ENCODE measurements around the gene CUL1. TPM values are rescaled to one million over a fixed set of nuclear protein-coding genes. Genes with fewer than 3 reads are reported as not detected.
"Not testable (repeated sequence)": the region's sequence is repeated elsewhere in the genome, so short reads cannot be mapped to it uniquely, and the experiment has no call there.

The CUL1 gene
- total RNA-seq, 2 experiments from 2014 or later = 46.9 to 48.7 TPM

DNA sequence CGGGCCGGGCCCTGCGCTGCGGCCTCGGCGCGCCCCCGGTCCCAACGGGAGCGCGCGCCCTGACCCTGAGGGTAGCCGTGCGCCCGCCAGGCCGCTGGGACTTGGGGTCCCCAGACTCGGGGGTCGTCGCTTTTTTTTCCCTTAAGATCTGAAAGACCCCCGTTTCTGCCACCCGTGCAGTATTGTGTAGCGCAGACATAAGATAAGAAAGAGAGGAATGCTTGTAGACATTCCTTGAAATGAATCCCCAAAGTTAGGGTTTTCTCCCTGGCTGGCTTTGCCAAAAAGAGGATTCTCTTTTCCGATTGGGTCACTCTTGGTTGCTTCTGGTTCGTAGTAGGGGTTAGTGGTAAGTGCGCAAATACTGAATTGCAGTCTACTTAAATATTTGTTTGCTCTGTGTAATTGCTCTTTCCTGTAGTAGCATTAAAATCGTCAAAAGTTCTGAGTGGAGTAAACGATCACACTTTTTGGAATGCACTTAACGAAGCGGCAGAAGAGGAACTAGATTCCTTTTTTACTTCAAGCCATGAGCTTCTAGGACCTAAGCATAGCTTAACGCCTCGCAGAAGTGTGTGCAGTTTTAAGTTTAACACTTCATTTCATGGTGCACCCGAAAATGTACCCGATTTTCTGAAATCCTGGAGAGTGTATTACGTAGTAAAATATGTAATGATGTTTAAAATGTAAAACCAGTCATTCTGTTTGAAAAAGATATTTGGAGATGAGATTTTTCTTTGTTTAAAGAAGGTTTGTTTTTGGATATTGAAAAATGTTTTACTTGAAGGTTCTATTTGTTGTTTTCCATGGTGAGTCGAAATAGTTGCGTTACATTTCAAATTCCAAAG lies 1.3 kb downstream of the CUL1 start:
- DNase-seq = no peak
- Mint-ChIP-seq H3K4me1 (peaks cover 56% of the 10 kb centered on the region), H3K27ac (peak overlapping the region; percentile 70), H3K4me3 (peak overlapping the region; percentile 87), H3K9me3 (no peaks in the 10 kb centered on the region), H3K36me3 (ENCODE audit: low read depth) (peaks cover 7% of the 10 kb centered on the region), H3K27me3 (peaks cover 2% of the 10 kb centered on the region)
- CTCF ChIA-PET = interaction anchor here (0.9 to 1.3 kb wide), 2 partner anchors 124 to 172 kb away, joined by 3 read pairs; no protein-coding TSS in a partner anchor
- POLR2A ChIA-PET = interaction anchor here (0.6 to 3.8 kb wide), 13 partner anchors 10 to 263 kb away, joined by 3 to 46 read pairs (median 7); partner anchors contain the start of gene EZH2

DNA sequence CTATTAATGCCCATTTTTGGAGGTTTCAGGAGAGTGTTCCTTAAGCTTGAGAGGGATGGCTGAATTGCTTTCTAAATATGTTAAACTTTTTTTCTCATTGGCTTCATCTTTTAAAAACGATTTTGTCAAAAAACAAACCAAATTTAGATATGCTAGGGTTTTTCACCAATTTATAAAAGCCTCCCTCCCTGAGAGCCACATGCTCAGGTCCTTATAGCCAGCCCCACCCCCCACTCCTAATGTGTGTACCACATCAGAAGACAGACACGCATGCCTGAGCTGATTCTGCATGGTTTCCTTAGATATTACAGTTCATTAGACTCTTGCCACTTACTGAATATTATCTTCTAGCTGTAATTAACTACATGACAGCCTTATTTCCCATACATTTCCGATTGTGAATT lies 2.0 kb downstream of the CUL1 start:
- no peaks in the 10 kb centered on the region for H3K9me3 Mint-ChIP-seq
- H3K36me3 Mint-ChIP-seq (ENCODE audit: low read depth) = peaks cover 7% of the 10 kb centered on the region
- H3K4me3 Mint-ChIP-seq = peak overlapping the region; percentile 87
- peak; percentile 45 for DNase-seq
- H3K4me1 Mint-ChIP-seq = peaks cover 56% of the 10 kb centered on the region
- ChIA-PET POLR2A (interaction anchor here (0.7 to 3.8 kb wide), 7 partner anchors 11 to 241 kb away, joined by 3 to 46 read pairs (median 7); partner anchors contain the start of gene EZH2), CTCF (interaction anchor here (0.9 to 1.3 kb wide), 2 partner anchors 125 to 172 kb away, joined by 3 read pairs; no protein-coding TSS in a partner anchor)
- H3K27me3 Mint-ChIP-seq = peaks cover 2% of the 10 kb centered on the region
- H3K27ac Mint-ChIP-seq = no peak overlapping the region

DNA sequence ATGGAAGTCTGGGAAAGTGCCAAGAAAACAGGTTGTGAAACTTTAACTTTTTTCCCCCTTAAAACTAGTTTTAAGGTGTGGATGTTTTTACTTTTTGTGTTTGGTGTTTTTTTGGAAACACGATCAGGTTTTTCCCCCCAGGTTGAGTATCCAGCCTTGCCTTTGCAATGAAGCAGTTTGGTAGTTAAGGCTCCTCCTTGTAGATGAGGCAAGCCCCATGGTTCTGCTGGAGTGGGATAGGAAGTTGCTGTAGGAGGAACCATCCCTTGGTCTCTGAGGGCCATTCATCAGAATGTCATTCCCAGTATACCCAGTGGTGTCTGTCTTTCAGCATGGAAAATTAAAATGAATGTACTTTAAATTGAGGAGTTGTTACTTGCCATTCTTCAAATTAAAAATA lies 2.7 kb downstream of the CUL1 start:
- no peak for DNase-seq
- ChIA-PET CTCF (interaction anchor here (1.3 kb wide), 1 partner anchor 126 kb away, joined by 3 read pairs; no protein-coding TSS in a partner anchor), POLR2A (interaction anchor here (0.7 to 3.8 kb wide), 5 partner anchors 12 to 240 kb away, joined by 3 to 46 read pairs (median 7); partner anchors contain the start of gene EZH2)
- Mint-ChIP-seq H3K27me3 (no peaks in the 10 kb centered on the region), H3K4me1 (peaks cover 58% of the 10 kb centered on the region), H3K9me3 (no peaks in the 10 kb centered on the region), H3K4me3 (peak overlapping the region; percentile 87), H3K27ac (no peak overlapping the region), H3K36me3 (ENCODE audit: low read depth) (peaks cover 7% of the 10 kb centered on the region)

DNA sequence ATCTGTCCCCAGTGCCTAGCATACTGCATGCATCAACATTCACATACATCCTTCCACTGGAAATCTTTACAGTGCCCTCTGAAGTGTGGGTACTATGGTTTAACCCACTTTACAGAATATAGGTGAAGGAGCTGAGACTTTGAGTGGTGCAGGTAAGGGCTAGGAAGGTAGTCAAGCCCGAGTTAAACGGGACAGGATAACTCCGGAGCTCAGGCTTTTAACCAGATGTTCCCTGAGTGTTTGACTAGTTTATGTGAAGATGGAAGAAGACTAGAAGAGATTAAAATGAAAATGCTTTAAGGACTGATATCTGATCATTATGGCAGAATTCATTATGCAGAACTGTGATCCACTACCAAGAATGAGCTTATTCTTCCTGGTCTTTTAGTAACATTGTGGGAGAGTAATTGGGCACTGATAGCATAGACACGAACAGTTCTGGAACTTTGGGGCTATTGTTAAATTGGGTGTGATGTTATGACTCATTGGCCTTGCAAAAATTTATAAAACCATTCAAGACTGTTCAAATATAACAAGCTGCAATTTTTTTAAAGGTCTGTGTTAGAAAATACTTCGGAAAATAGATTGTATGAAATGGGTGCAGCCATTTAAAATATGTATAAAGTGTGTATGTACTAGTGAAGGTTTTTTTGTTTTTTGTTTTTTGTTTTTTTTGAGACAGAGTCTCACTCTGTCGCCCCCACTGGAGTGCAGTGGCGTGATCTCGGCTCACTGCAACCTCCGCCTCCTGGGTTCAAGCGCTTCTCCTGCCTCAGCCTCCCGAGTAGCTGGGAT lies 4.4 kb downstream of the CUL1 start:
- H3K9me3 Mint-ChIP-seq = no peaks in the 10 kb centered on the region
- POLR2A ChIA-PET = interaction anchor here (1.0 to 1.7 kb wide), 4 partner anchors 9 to 284 kb away, joined by 3 to 5 read pairs (median 3); no protein-coding TSS in a partner anchor

DNA sequence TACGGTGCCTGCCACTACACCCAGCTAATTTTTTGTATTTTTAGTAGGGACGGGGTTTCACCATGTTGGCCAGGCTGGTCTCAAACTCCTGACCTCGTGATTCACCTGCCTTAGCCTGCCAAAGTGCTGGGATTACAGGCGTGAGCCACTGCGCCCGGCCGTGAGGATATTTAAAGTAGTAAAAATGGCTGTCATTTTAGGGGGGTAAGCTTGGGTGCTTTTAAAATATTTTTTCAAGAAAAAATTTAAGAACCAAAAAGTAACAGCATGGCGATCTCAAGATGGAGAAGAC lies 4.9 kb downstream of the CUL1 start:
- DNase-seq, H3K9me3 Mint-ChIP-seq, H3K4me3 Mint-ChIP-seq, H3K27me3 Mint-ChIP-seq, H3K27ac Mint-ChIP-seq: not testable (repeated sequence)
- peaks cover 58% of the 10 kb centered on the region for H3K4me1 Mint-ChIP-seq
- CTCF ChIA-PET = interaction anchor here (0.8 to 1.3 kb wide), 2 partner anchors 50 to 126 kb away, joined by 5 to 8 read pairs; no protein-coding TSS in a partner anchor
- POLR2A ChIA-PET = interaction anchor here (1.0 to 1.7 kb wide), 3 partner anchors 9 to 284 kb away, joined by 3 to 5 read pairs (median 3); no protein-coding TSS in a partner anchor
- peaks cover 11% of the 10 kb centered on the region for H3K36me3 Mint-ChIP-seq (ENCODE audit: low read depth)

More for the DNA sequence above, 4.4 kb downstream of the CUL1 start:
- Mint-ChIP-seq H3K27ac (no peak overlapping the region), H3K4me3 (no peak overlapping the region), H3K36me3 (ENCODE audit: low read depth) (peaks cover 7% of the 10 kb centered on the region), H3K4me1 (peaks cover 52% of the 10 kb centered on the region), H3K27me3 (no peaks in the 10 kb centered on the region)
- DNase-seq = no peak
- CTCF ChIA-PET = interaction anchor here (1.3 kb wide), 1 partner anchor 126 kb away, joined by 5 read pairs; no protein-coding TSS in a partner anchor

DNA sequence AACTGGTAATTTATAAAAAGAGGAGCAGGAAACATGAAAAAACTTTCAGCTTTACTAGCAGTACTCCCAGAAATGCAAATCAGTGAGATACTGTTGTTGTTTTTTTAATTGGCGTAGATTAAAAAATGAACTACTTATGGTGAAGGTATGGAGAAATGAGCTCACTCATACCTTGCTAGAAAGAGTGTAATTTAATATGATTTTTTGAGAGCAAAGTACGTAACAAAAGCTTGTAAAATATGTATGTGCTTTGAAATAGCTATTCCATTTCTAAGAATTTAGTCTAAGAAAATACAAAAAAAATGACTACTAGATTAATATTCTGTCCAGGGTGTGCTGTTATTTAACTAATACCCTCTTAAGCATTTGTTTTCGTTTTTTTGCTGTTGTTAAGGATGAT lies 5.5 kb downstream of the CUL1 start:
- no peak overlapping the region for H3K4me3 Mint-ChIP-seq
- POLR2A ChIA-PET = interaction anchor here (0.7 to 1.1 kb wide), 2 partner anchors 17 to 283 kb away, joined by 3 read pairs; no protein-coding TSS in a partner anchor

DNA sequence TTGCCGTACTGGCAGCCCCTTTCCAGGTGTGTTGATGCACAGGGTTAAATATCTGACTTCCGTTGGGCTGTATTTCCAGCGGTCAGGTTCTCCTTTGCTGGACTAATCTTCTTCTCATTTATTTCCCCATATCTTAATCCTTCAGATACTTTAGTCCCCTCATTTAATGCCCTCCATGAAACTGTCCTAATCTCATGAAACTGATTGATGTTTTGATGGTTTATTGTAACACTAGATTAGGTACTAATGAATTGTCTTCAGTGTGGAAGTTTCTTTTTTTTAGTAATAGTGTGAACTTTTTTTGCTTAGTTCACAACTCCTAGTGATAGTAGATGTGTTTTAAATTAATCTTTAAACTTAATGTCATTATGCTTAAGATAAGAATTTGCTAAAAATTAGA lies 6.3 kb downstream of the CUL1 start:
- POLR2A ChIA-PET = no interaction called here
- no peaks in the 10 kb centered on the region for H3K27me3 Mint-ChIP-seq
- peaks cover 58% of the 10 kb centered on the region for H3K4me1 Mint-ChIP-seq
- H3K36me3 Mint-ChIP-seq (ENCODE audit: low read depth) = peaks cover 11% of the 10 kb centered on the region
- CTCF ChIA-PET = no interaction called here
- H3K9me3 Mint-ChIP-seq = no peaks in the 10 kb centered on the region
- no peak overlapping the region for H3K4me3 Mint-ChIP-seq
- no peak for DNase-seq
- H3K27ac Mint-ChIP-seq = no peak overlapping the region

More for the DNA sequence above, 5.5 kb downstream of the CUL1 start:
- H3K9me3 Mint-ChIP-seq = no peaks in the 10 kb centered on the region
- peaks cover 13% of the 10 kb centered on the region for H3K36me3 Mint-ChIP-seq (ENCODE audit: low read depth)
- H3K27ac Mint-ChIP-seq = no peak overlapping the region
- CTCF ChIA-PET = interaction anchor here (0.6 to 0.8 kb wide), 4 partner anchors 19 to 259 kb away, joined by 3 to 8 read pairs (median 4); no protein-coding TSS in a partner anchor
- no peak for DNase-seq
- no peaks in the 10 kb centered on the region for H3K27me3 Mint-ChIP-seq
- peaks cover 59% of the 10 kb centered on the region for H3K4me1 Mint-ChIP-seq

DNA sequence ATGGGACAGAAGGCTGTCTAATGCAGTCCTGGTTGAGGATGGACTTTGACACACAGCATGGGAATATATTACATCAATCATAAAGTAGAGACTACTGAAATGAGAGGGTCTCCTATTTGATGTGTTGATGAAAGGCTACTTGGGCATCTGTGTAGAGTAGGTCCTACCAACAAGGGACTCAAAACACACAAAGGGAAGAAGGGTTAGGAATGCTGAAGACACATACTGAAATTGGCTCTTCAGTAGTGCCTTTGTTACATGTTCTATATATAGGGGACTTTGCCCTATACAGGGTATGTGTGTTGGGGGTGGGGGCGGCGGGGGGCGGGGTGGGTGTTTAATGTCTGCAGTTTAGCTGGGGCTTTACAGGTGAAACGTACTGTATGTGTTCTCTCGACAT lies 7.7 kb downstream of the CUL1 start:
- no peak for DNase-seq
- Mint-ChIP-seq H3K4me1 (peaks cover 48% of the 10 kb centered on the region), H3K27ac (no peak overlapping the region), H3K4me3 (no peak overlapping the region), H3K9me3 (no peaks in the 10 kb centered on the region), H3K36me3 (ENCODE audit: low read depth) (peaks cover 12% of the 10 kb centered on the region), H3K27me3 (no peaks in the 10 kb centered on the region)
- POLR2A ChIA-PET = interaction anchor here (0.6 kb wide), 1 partner anchor 139 kb away, joined by 3 read pairs; no protein-coding TSS in a partner anchor
- CTCF ChIA-PET = no interaction called here

DNA sequence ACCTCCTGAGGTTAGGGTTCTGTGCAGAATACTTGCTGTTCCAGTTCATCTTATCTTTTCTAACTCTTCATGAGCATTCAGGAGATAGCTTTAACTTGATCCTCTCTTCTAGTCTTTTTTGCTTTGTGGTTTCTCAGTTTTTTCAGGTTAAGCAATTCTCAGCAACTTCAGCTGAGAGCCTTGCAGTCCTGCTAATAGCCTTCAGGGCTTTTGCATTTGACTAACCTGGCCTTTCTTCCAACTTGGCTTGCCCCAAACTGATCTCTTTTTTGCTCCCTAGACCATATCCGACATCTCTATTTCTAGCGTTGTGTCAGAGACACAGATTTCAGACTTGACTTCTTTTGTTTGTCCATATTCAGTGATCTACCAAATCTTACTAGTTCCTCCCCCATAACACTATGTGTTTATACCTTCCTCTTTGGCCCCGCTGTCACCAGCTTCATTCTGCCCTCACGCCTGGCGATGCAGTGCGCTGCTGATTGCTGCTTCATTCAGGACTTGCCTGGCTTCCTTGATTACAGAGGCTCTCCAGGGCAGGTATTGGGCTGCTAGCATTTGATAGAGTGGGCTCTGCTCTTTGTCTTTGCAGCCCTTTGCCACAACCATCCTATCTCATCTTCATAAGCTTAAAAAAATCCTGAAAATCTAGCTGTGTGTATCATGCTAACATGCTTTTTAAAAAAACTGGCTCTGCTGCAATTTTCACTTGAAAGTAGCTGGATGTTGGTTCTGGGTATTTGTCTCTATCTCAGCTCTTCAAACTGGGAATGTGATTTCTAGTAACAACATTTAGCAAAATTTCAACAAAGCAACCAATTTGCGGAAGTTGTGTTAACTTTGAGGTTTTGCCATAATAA lies 9.6 kb downstream of the CUL1 start:
- Mint-ChIP-seq H3K36me3 (ENCODE audit: low read depth) (peaks cover 15% of the 10 kb centered on the region), H3K4me1 (peaks cover 45% of the 10 kb centered on the region), H3K27me3 (no peaks in the 10 kb centered on the region), H3K4me3 (no peak overlapping the region), H3K27ac (no peak overlapping the region), H3K9me3 (no peaks in the 10 kb centered on the region)
- ChIA-PET CTCF (interaction anchor here (0.9 to 1.8 kb wide), 3 partner anchors 10 to 255 kb away, joined by 3 to 5 read pairs (median 3); partner anchors contain the start of gene CUL1), POLR2A (no interaction called here)
- DNase-seq = no peak

DNA sequence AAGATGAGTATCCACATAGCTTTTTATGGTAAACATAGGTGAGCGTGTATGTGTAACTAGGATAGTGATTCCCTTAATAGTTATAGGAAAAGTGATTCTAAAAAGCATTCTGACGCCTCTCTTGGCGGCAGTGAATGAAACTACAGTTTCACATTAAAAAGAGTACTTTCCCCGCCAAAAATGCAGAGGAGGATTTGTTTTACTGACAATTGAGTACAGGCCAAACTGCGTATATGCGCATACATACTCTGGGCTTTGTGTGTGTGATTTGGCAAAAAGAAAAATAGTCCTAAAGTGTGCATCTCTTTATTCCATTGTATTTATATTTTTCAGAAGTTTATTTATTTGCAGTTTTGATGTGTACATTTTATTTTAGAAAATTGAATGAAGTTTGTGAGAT lies 10.3 kb downstream of the CUL1 start:
- POLR2A ChIA-PET = interaction anchor here (1.9 kb wide), 1 partner anchor 11 kb away, joined by 7 read pairs; the partner anchor contains the start of gene CUL1
- no peak overlapping the region for H3K27ac Mint-ChIP-seq

DNA sequence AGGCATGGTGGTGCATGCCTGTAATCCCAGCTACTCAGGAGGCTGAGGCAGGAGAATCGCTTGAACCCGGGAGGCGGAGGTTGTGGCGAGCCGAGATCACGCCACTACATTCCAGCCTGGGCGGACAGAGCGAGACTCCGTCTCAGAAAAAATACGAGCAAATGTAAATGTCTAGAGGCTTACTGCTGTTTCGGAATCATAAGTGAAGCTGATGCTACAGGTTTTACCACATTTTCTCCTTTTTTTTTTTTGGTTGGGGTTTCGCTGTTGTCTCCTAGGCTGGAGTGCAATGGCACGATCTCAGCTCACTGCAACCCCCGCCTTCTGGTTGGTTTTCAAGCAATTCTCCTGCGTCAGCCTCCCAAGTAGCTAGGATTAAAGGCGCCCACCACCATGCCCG lies 11.7 kb downstream of the CUL1 start:
- CTCF ChIA-PET, H3K9me3 Mint-ChIP-seq, H3K27me3 Mint-ChIP-seq, H3K27ac Mint-ChIP-seq, DNase-seq, H3K4me3 Mint-ChIP-seq: not testable (repeated sequence)
- peaks cover 42% of the 10 kb centered on the region for H3K4me1 Mint-ChIP-seq
- POLR2A ChIA-PET = interaction anchor here (1.9 kb wide), 1 partner anchor 12 kb away, joined by 7 read pairs; the partner anchor contains the start of gene CUL1
- peaks cover 25% of the 10 kb centered on the region for H3K36me3 Mint-ChIP-seq (ENCODE audit: low read depth)

More for the DNA sequence above, 10.3 kb downstream of the CUL1 start:
- no peak overlapping the region for H3K4me3 Mint-ChIP-seq
- H3K4me1 Mint-ChIP-seq = peaks cover 45% of the 10 kb centered on the region
- no peaks in the 10 kb centered on the region for H3K9me3 Mint-ChIP-seq
- CTCF ChIA-PET = interaction anchor here (1.3 to 1.8 kb wide), 2 partner anchors 11 to 254 kb away, joined by 3 to 5 read pairs; partner anchors contain the start of gene CUL1
- DNase-seq = no peak
- peaks cover 15% of the 10 kb centered on the region for H3K36me3 Mint-ChIP-seq (ENCODE audit: low read depth)
- H3K27me3 Mint-ChIP-seq = no peaks in the 10 kb centered on the region

Data from activated CD4-positive, alpha-beta memory T cell treated with anti-CD3 and anti-CD28 coated beads, Interleukin-2, amount 10 ng/mL, durations not matched to agents 7 days and 5 days (primary cell).